Measurements from ENCODE around the gene TENM4. TPM values are rescaled to one million over a fixed set of nuclear protein-coding genes. Genes with fewer than 3 reads are reported as not detected.

TENM4 gene
- total RNA-seq, 1 donor from 2014 or later = 11.9 TPM

DNA sequence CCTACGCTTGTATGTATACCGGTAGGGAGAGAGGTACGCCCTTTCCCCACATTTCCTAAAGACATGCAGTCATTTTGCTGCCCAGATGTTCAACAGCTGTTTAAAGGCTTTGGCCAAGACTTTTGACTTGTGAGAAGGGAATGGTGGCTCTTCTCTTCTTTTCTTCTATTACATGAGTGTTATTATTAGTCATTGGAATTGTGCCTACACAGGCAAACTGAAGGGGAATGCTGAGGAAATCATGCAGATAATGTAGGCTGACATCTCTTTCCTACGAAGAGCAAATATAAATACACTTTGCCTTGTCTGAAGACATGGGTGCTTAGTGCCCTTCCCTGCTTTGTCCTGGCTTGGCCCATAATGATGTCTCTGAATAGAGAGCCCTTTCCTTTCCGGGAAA is 671.9 kb downstream of the TENM4 start:
- TF ChIP-seq, protein P1, sequence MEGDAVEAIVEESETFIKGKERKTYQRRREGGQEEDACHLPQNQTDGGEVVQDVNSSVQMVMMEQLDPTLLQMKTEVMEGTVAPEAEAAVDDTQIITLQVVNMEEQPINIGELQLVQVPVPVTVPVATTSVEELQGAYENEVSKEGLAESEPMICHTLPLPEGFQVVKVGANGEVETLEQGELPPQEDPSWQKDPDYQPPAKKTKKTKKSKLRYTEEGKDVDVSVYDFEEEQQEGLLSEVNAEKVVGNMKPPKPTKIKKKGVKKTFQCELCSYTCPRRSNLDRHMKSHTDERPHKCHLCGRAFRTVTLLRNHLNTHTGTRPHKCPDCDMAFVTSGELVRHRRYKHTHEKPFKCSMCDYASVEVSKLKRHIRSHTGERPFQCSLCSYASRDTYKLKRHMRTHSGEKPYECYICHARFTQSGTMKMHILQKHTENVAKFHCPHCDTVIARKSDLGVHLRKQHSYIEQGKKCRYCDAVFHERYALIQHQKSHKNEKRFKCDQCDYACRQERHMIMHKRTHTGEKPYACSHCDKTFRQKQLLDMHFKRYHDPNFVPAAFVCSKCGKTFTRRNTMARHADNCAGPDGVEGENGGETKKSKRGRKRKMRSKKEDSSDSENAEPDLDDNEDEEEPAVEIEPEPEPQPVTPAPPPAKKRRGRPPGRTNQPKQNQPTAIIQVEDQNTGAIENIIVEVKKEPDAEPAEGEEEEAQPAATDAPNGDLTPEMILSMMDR (IDR thresholded peaks at IDR 0.05) = no peak
- no peak for DNase-seq (ENCODE audit: low spot score in 2 of 2)
- Histone ChIP-seq H3K4me3 (no peak overlapping the region), H3K36me3 (no peaks in the 10 kb centered on the region), H3K4me1 (no peaks in the 10 kb centered on the region), H3K27me3 (no peaks in the 10 kb centered on the region), H3K27ac (no peak overlapping the region), H3K9me3 (no peaks in the 10 kb centered on the region)
- intact Hi-C loops (cut with DNase I) = no loop called here

DNA sequence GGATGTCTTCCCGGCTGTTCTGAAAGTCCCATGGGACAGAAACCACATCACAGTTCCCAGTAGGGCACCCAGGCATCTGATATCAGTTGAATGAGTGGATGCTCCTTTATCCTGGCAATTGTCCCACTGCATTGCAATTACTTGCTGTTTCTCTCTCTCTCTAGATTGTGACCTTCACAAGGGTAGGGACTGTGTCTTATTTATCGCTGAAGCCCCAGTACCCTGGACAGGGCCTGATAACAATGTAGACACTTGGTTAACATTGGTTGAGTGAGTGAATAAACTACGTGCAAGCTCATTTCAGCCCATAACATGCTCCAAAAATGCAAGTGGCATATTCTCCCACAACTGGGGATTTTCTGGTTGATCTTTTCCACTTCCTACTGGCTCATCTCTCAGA is 672.5 kb downstream of the TENM4 start:
- Histone ChIP-seq H3K27ac (no peak overlapping the region), H3K4me1 (no peaks in the 10 kb centered on the region), H3K4me3 (no peak overlapping the region), H3K9me3 (no peaks in the 10 kb centered on the region), H3K27me3 (no peaks in the 10 kb centered on the region), H3K36me3 (no peaks in the 10 kb centered on the region)
- intact Hi-C loops (cut with DNase I) = no loop called here
- TF ChIP-seq, protein P1 (IDR thresholded peaks at IDR 0.05) = no peak
- no peak for DNase-seq (ENCODE audit: low spot score in 2 of 2)

DNA sequence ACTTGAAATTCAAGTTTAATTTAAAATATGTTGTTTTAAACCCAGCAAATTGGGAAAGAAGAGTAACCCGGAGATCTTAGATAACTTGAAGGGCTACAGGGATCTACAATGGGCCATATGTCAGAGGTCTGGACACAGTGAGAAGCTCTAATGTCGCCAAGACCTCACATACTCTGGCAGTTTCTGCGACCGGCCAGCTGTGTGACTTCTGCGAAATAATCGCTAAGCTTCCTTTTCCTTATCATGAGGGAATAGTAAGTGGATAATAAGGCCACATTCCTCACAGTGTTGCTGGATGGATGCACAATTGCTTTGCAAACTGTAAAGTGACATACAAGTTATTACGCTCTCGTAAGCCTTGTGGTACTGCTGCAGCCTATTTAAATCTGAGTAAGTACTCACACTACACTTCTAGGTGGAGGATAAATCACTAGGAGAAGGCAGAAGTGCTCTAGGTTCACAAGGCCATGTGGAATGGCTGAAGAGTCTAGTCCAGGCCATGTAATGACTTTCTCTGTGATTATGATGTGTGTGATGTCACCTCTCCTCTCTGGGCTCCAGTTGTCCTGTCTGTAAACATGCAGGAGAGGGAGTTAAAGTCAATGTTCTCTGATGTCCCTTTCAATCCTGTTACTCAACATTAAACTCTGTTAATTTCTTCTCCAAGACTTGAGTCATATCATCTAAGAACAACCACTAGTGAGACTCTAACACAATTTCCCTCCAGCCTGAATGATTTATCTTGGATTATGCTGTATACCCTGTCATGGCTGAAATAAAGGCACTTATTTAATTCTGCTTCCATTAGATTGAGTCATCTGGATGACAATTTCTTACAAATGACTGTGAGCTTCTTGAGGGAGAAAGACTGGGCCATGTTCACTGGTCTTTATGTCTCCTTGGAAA is 673.5 kb downstream of the TENM4 start:
- H3K4me3 ChIP-seq = no peak overlapping the region
- H3K9me3 ChIP-seq = no peaks in the 10 kb centered on the region
- H3K27ac ChIP-seq = no peak overlapping the region
- no peaks in the 10 kb centered on the region for H3K4me1 ChIP-seq
- no peaks in the 10 kb centered on the region for H3K36me3 ChIP-seq
- intact Hi-C loops (cut with DNase I) = no loop called here
- no peaks in the 10 kb centered on the region for H3K27me3 ChIP-seq
- TF ChIP-seq, protein P1 (IDR thresholded peaks at IDR 0.05) = no peak
- DNase-seq (ENCODE audit: low spot score in 2 of 2) = no peak

DNA sequence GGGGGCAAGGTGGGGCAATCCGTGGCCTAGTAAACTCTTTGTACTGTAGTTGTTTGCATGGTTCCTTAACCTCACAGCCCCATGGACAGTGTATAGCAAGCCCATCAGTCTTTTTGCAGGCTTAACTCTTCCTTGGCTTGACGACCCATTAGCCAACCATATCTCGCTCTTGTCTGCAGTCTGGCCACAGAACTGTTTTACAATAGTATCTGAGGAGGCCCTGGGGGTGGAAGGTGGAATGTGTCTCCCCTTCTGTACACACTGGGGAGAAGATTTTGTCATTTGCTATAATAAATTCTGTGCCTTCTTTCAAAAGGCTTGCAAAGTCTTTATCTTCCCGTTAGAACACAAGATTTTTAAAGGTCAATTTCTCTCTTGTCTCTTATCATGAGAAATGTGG is 675.9 kb downstream of the TENM4 start:
- Histone ChIP-seq H3K4me1 (no peaks in the 10 kb centered on the region), H3K4me3 (no peak overlapping the region), H3K9me3 (no peaks in the 10 kb centered on the region), H3K27ac (no peak overlapping the region), H3K27me3 (no peaks in the 10 kb centered on the region), H3K36me3 (no peaks in the 10 kb centered on the region)
- intact Hi-C loops (cut with DNase I) = no loop called here
- no peak for DNase-seq (ENCODE audit: low spot score in 2 of 2)
- TF ChIP-seq, protein P1 (IDR thresholded peaks at IDR 0.05) = no peak

DNA sequence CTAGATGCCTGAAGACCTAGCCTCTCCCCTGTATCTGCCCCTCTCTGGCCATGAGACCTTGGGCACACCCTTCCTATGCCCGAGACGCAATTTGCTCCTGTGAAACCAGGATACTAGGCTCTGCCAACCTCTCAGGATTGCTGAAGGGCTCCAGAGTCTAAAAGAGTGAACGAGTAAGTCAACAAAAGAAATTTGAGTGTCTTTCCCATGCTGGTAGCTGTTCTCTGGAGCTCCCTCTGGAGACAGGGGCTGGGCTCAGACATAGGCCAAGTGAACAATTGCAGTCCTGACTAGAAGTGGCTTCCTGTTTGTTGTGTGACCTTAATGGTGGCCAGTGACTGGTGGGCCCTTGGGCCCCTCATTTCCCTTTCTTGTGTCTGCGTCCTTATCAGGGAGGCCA is 677.2 kb downstream of the TENM4 start:
- Histone ChIP-seq H3K9me3 (no peaks in the 10 kb centered on the region), H3K4me1 (no peaks in the 10 kb centered on the region), H3K4me3 (no peak overlapping the region), H3K27me3 (no peaks in the 10 kb centered on the region), H3K27ac (no peak overlapping the region), H3K36me3 (no peaks in the 10 kb centered on the region)
- intact Hi-C loops (cut with DNase I) = no loop called here
- TF ChIP-seq, protein P1 (IDR thresholded peaks at IDR 0.05) = no peak
- DNase-seq (ENCODE audit: low spot score in 2 of 2) = no peak
